GM19351 (cell line): ENCODE data around the gene GRB7.
"Not testable (repeated sequence)": the region's sequence is repeated elsewhere in the genome, so short reads cannot be mapped to it uniquely, and the experiment has no call there.

Experiments
- ATAC-seq: cut with Tn5 transposase; IDR thresholded peaks from one replicate; pipeline ENCODE4 v1.9.1; 2021; ENCODE audit warnings: mild to moderate bottlenecking, moderate library complexity; ENCODE audit not compliant: unreplicated experiment

Gene GRB7

DNA sequence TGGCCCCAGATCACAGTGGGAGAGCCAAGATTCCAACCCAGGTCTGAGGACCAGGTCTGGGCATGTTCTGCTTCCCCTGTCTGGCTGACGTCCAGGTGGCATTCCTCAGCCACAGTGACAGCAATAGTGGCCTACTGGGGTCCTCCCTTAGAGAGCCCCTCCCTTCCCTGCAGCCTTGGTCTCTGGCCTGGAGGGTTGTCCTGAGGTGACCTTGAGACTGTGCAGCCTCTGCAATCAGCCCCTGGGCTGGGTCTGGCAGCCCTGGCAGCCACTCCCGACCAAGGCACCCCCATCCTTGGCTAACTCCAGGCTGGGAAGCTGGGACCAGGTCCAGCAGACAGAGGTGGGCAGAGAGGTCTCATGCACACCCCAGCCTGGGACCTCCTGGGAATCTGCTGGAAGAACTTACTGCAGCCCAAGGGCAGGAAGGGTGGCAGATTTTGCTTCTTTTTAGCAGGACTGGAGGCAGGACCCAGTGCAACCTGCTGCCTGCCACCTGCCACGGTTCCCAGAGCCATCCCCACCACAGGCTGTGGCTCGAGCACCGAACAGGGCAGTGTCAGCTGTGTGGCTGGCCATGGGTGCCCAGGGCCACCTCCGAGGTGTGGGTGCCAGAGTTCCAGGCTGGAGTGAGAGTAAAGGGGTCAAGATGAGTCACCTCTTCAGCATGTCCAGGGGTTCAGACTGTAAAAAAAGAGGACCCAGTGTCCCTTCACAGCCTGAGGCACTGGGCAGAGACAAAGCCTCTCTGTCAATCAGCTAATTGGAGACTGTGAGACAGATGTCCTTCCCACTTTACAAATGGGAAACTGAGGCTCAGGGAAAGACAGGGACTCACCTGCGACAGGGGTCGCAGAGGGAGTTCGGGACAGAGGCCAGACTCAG, 12.6 kb downstream of the GRB7 start:
- ATAC-seq = no peak

DNA sequence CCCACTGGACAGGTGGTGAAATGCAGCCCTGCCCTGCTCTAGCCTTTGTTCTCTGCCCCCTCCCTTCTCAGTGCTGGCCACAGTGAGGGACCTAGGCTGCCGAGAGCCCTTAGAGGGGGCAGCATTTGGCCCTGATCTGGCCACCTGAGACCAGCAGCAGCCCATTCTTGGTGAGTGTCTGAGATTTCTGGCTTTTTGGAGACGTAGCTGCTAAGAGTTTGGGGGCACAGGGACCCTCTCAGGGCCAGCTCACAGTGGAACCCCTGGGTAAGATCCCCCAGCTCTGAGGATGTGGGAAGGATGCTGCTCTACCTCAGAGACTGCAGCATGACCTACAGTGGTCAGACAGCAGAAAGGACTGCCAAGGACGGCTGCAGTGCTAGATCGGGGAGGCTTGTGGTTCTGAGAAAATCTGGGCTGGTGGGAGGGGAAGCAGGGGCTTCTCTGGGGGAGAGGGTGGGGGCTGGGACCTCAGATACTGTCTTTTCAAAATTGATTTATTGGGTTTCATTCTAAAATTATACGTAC, 13.3 kb downstream of the GRB7 start:
- no peak for ATAC-seq

DNA sequence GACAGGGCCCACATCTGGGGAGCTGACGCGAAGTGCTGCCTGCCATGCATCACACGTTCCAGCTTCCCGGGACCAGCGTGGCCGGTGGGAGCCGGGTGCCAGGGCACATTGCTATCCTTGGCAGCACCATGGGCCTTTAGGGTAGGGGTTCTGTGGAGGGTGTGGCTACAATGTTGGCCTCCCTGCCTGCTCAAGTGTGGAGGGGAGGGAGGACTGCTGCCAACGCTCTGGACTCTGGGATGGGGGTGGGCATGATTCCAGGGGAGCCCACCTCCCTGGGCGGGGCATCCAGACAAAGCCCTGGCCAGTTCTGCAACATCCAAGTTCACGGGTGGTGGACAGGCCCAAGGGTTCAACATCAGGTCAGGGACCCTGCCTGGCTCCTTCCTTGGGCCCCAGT, 13.9 kb downstream of the GRB7 start:
- no peak for ATAC-seq

DNA sequence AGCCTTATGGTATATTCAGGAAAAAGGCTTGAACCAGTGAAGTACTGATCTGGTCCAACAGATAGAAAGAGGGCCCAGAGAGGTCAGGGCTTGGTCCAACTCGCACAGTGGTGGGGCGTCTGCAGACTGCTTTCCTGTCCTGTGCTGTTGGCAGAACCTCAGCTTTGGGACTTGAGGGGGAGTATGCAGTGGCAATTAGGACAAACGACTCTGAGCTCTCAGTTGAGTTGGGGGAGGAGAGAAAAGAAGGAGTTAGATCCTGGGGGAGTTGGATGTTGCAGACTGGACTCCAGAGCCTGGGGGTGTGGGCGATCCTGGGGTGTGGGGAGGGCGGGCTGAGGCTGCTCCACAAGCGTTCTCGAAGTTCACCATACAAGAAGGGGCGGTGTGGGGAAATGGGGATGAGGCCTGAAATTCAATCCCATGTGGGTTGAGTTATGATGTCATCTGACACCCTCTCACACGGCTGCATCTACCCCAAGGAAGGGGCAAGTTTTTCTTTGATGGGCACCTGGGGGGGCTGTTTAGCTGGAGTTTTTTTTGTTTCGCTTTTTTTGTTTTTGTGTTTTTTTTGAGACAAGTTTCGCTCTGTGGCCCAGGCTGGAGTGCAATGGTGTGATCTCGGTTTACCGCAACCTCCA, 14.6 kb downstream of the GRB7 start:
- no peak for ATAC-seq

DNA sequence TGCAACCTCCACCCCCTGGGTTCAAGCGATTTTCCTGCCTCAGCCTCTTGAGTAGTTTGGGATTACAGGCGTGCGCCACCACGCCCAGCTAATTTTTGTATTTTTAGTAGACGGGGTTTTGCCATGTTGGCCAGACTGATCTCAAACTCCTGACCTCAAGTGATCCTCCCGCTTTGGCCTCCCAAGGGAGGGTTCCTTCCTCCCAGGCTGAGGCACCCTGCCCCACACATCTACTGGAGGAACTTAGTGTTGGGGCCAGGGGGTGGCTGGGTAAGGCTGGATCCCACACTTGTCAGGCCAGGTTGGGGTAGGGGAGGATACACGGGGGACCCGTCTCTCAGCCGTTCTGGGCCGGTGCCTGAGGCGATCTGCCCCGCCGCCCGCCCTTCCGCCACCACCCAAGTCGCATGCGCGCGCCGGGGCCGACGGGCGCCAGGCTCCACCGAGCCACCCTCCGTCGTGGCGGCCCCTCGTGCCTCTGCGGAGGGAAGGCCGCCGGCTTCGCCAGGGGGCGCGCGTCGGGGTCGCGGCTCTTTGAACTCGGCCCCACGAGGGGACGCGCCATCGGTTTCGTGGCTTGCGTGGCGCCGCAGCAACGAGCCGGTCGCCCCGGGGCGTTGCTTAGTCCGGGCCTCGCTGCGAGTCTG, 15.9 kb downstream of the GRB7 start:
- peak; percentile 8 for ATAC-seq

DNA sequence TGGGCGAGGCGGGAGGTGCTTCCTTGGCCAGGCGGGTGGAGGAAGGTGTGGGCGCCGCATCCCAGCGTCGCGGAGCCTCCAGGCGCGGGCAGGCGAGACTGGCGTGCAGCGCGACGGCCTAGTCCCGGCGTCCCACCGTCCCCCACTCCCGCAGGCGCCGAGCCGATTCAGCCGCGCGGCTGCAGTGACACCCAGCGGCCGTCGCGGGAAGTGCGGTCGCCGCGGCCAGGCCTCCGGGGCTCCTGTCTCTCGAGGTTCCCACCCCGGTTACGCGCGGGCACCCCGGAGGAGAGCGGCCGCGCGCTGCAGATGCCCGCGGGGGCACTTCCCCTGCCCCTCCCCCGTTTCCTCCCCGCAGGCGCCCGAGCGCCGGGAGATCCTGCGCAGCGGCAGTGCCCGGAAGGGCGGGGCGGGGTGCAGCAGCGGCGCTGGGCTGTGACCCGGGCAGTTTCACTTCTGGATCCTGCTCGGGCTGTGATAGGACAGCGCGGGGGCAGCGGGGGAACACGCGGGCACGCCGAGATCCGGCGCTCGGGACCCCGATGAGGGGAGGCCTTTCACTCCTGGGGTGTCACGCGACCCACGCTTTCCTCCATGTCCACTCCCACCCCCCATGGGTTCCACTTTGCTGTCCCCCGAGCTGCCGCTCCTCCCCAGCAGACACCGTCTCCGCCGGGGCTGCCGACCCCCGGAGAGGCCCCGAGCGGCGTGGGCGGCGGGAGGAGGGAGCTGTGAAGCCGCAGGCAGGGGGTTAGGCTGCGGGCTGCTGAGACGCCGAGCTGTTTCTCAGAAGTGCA, 16.6 kb downstream of the GRB7 start:
- peak; percentile 62 for ATAC-seq

DNA sequence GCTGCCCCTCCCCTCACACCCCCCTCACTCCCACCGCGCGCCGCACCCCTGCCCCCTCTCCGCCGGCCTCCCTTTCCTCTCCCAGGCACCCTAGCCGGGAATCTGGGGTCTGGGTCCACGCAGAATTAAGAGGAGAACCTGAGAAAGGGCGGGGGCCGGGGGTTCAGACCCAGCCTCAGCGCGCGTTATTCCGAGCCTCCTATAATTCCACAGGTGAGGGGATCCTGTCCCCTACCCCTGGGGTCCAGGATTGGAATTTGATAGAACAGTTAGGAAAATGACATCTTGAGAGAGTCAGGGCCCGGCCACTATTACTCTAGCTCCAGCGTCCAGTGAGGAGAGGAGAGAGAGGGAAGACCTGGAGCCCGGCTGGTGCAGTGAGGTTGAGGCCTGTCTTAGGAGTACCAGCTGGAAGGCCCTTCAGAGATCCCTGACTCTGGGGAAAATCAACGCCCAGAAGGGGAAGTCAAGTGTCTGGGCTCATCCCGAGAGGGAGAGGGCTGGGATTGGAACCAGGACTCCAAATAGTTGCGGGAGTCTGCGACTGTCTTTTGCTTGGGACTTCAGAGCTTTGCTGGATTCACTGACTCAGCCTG, 17.3 kb downstream of the GRB7 start:
- no peak for ATAC-seq

DNA sequence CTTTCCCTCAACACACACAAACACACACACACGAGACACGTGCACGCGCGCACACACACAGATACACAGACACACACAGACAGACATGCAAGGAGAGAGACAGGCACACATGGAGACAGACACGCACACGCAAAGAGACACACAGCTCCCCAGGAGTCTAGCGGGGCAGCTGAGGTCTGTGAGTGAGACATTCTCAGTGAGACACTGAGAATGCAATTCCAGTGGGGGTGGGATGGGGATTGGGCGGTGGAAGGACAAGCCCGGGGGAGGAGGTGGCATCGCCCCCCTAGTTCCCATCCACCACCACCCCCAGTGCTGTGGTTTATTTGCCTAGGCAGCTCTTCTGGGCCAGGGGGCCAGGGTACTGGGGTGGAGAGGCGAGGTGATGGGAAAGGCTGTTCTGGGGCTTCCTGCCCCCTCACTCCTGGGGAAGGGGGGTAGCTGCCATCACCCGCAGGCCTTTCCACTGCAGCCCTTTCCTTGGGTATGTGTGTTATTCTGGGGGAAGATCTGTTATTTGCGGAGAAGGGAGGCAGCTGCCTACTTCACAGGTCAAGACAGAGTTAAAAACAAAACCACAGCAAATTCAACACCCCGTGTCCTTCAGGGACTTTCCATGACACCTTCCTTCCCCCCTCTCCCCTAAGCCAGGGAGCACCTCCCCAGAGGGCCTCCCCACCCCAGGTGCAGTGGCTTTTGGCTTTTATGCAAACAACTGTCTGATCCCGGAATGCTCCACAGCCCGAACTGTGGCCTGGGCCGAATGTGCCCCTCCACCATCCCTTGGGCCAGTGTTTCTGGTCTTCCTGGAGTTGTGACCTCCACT, 18.0 kb downstream of the GRB7 start:
- no peak for ATAC-seq

DNA sequence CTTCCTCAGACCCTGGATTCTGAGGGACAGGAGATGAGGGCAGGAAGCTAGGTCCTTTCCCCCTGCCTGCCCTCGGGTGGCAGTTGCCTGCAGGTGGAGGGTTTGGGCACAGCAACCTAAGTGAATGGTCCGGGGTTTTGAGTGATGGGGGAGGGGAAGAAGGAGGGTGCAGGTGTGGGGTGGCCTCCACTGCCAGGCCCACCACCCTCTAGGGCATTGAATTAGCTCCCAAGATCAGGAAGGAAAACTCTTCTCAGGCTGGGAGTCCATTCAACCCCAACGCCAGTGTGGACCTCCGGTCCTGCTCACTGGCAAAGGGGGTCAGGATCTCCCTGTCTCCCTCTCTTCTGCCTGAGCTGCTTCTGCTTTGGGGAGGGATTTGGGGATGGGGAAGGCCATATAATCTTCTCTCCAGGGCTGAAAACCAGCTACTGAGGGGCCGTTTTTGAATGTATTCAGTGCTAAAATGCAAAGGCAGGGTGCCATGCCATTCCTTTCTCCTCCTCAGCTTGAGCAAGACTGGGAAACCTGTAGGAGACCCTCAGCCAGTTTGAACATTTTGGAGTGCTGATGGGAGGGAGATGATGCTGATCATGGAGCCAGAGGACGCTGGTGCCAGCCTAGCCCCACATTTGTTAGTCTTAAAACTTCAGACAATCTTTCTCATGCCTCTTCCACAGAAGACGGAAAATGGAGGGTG, 18.8 kb downstream of the GRB7 start:
- ATAC-seq = no peak

DNA sequence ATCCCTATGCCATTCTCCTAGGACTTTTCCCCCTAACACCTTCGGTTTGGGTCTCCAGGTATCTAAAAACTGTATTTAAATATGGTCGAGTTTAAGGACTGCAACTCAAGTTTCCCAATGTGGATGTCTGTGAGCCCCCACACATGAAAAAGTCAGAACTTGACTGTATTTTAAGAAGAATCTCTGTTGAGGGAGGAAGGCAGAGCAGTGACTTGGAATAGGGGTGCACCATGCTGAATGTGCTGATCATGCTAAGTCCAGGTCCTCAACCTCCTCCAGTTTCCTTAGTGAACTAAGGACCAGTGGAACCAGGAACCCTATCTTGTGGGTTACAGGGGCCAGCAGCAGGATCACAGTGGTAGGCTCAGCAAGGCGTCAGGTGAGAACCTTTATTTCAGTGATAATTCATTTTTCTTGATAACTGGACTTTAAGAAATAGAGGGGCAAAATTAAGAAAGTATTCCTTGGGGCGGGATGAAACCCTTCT, 19.5 kb downstream of the GRB7 start:
- no peak for ATAC-seq

DNA sequence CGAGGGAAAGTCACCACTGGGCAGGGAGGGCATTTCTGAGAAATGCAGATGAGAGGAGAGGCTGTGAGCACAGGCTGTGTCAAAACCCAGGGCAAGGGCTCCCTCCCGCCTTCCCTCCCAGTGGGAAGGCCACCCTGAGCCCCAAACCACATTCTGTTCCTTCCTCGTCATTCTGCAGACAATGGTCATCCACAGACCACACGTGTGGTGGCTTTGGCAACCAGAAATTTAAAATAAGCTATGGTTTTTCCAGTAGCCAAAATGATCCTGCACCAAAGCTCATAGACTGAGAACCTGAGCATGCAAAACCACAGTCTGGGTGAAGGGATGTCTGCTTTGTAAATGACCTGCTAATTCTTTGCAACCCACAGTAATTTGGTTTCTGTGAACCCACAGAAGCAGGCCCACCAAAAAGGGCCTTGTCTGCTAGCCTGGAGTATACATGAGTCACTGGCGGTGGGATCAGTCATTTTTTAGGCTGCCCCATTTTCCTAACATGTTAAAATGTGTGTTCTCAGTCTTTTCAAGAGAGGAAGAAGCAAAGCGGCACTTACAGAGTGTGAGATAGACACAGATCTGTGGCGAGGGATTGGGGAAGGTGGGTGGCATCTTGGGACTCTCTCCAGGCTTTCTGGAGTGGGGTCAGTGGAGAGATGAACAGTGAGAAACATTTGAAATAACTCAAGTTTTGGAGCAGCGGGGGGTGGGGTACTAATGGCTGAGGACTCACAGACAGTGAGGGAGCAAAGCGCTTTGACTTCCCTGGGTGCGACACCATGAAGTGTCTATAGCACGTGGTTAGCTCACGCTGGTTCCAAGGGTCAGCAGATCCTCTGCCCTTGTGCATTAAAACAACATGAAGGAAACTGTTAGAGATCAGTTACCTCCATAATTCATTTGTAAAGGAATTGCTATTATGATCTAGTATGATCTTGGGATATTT, 20.5 kb downstream of the GRB7 start:
- ATAC-seq = no peak

DNA sequence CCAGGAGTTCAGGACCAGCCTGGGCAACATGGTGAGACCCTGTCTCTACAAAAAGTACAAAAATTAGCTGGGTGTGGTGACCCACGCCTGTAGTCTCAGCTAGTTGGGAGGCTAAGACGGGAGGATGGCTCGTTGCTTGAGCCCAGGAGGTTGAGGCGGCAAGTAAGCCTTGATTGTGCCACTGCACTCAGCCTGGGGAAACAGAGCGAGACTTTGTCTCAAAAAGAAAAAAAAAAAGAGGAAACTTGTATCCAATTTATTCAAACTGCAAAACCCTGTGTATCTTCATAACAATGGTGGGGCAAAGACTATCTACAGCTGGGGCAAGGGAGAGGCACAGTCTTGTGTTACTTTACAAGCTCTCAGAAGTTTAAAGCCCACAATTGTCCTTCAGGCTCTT, 21.5 kb downstream of the GRB7 start:
- no peak for ATAC-seq

DNA sequence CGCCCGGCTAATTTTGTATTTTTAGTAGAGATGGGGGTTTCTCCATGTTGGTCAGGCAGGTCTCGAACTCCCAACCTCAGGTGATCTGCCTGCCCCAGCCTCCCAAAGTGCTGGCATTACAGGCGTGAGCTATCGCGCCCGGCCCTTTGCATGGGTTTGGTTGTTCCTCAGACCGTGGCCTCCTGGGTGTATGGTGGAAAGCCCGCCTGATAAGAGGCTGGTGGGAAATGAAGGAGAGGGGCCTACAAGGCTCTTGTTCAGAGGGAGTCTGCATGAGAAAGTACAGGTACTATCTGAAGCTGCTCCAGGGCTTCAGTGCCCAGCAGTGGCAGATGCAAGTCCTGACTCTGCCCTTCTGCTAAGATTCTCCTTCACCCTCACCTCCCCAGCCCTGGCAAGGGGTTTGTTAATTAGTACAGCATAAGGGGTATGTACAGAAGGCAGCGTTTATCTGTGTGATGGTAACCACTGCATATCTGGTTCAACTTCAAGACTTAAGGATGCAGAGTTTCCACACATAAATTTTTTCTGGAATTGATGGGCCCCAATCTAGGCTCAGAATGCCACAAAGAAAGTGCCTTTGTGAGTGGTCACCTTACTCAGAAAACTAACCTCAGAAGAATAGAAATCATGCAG, 24.2 kb downstream of the GRB7 start:
- no peak for ATAC-seq

DNA sequence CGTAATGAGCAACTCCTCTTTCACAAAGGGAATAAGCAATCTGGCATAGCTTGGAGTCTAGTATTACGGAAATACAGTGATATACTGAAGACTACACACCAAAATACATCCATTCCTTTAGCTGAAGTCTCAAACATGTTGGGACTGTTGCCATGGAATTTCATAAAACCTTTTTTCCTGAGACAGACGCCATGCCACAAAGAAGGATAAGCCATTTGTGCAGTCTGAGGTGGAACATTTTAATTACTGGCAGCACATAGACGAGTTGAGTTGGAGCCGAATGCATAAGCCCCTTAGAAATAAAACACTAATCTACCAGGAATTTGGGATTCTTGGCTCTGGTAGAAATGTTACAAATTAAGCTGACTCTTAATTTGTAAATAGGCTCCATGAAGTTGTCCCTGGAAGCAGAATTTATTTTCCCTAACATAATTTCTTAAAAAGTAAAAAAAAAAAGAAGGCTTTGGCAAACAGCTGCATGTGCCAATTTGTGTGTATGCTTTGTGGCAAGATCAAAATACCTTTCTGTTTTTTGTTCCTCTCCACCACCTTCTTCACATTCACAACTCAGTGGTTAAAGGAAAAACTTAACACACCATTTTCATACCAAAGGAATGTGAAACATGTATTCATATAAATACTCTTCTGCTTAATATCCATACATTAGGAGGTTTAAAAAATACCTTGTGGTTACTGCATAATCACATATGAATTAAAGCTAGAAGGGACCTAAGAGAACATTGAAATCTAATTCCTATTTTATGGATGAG, 25.5 kb downstream of the GRB7 start:
- ATAC-seq = no peak

DNA sequence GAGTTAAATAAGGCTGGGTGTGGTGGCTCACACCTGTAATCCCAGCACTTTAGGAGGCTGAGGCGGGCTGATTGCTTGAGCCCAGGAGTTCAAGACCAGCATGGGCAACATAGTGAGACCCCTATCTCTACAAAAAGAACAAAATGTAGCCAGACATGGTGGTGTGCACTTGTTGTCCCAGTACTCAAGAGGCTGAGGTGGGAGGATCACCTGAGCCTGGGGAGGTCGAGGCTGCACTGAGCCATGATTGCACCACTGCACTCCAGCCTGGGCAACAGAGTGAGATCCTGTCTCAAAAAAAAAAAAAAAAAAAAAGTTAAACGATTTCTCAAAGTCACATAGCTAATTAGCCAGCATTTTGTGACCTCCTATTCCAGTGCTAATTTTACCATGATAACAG, 26.4 kb downstream of the GRB7 start:
- ATAC-seq = not testable (repeated sequence)

DNA sequence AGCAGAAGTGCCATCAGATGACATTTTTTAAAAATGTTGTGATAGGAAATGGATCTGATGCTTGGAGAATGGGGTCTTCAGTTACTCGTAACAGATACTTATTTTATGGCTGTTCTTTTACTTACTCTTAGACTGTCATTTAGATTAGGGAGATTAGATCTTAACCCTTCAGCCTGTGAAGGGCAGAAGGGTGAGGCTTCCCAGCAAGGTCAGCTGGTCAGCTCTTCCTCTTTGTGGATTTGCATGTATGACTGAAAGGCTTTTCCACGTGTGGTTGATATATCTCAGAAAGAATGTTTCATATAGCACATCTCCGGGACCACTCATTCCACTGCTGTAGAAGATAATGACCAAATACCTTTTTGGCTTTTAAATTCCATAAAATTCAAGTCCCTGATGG, 27.4 kb downstream of the GRB7 start:
- no peak for ATAC-seq

DNA sequence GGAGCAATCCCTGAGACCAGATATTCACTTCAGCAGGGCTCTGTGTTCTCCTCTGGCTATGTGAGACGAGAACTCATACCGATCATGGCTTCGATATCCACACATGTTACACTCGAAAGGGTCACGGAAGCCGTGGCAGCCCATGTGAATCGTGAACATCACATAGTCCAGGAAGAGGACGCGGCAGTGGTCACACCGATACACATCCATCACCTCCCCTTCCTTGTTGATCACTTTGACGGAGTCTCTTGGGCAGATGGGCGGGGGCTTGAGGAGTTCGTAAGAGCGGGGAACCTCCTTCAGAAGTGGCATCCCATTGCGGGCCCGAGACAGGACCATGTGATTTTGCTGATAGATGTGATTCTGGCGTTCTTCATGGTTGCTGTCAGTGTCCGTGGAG, 28.0 kb downstream of the GRB7 start:
- ATAC-seq = no peak
